HepG2 (cell line): Measurements from ENCODE around the gene BCL2L1. TPM values are rescaled to one million over a fixed set of nuclear protein-coding genes. Genes with fewer than 3 reads are reported as not detected.

ENCODE experiments used
- ATAC-seq: fragments of 200-7000 bp; cut with Tn5 transposase; 3 replicates; pipeline ENCODE4 v1.9.1; 2020; ENCODE audit warnings: mild to moderate bottlenecking, moderate library complexity
- BruUV-seq: library from RNA; stranded (reverse); fragments of 400-500 nt; replicated peaks from 2 replicates; lab custom pipeline; 2021; lab: Mats Ljungman, UMichigan
- CTCF ChIA-PET: fragments of 300-600 bp; formaldehyde crosslinking; extraction: SDS; loops from one replicate; lab custom pipeline; 2021; ENCODE audit warnings: low total read pairs, inconsistent platforms, low intra/inter-chr PET ratio; lab: Yijun Ruan, JAX
- POLR2A ChIA-PET: fragments of 350-600 bp; sonication (Branson Sonifier 250); formaldehyde crosslinking; loops from one replicate; lab custom pipeline; 2020; ENCODE audit warnings: antibody characterized with exemption, inconsistent platforms; lab: Yijun Ruan, JAX
- DNase-seq: peaks from one replicate; pipeline ENCODE4 v3.0.0-alpha.2; 2015; ENCODE audit warnings: low spot score
- FAIRE-seq: peaks from 3 replicates; lab custom pipeline; 2011; peaks lifted over from hg19 to GRCh38; lab: Jason Lieb, UNC
- H2AFZ ChIP-seq: one replicate; pipeline ENCODE4 v1.6.1; 2011; ENCODE audit warnings: low read length, inconsistent platforms
- H3K27ac ChIP-seq: fragments of 300-600 bp; 3 replicates; pipeline ENCODE4 v1.8.0; 2011; ENCODE audit warnings: mixed run types, mild to moderate bottlenecking, mixed read lengths, low read length, inconsistent platforms; ENCODE audit not compliant: insufficient read depth; ENCODE audit errors: extremely low read length
- H3K27me3 ChIP-seq, 2 experiments: fragments of 200-600 bp in 1 of 2; 2 replicates in 1 of 2; 3 replicates in 1 of 2; pipeline versions ENCODE4 v1.6.0 to v1.8.0; 2011; ENCODE audit warnings: low read length in 2 of 2, mild to moderate bottlenecking in 2 of 2, moderate library complexity in 2 of 2, inconsistent platforms in 1 of 2; ENCODE audit not compliant: insufficient read depth in 2 of 2, control insufficient read depth in 1 of 2
- H3K36me3 ChIP-seq, 2 experiments: fragments of 200-600 bp in 1 of 2; replicated peaks in 1 of 2; 2 replicates in 1 of 2; 3 replicates in 1 of 2; pipeline versions ENCODE4 v1.5.1 to v1.8.0; 2011; ENCODE audit warnings: low read length in 2 of 2, inconsistent platforms in 1 of 2; ENCODE audit not compliant: insufficient read depth in 2 of 2, control insufficient read depth in 1 of 2
- H3K4me1 ChIP-seq: 2 replicates; pipeline ENCODE4 v1.5.1; 2012; ENCODE audit warnings: low read length, inconsistent platforms; ENCODE audit not compliant: insufficient read depth
- H3K4me2 ChIP-seq: 2 replicates; pipeline ENCODE4 v1.6.0; 2011; ENCODE audit warnings: low read depth, low read length, inconsistent platforms
- H3K4me3 ChIP-seq, 3 experiments: fragments of 200-600 bp in 1 of 3; sonication (generic), shearing (Covaris generic) in 1 of 3; replicated peaks in 1 of 3; 2 replicates each; pipeline ENCODE4 v1.5.1; 2011 to 2016; ENCODE audit warnings: low read length in 3 of 3, inconsistent platforms in 2 of 3, low read depth in 2 of 3, mild to moderate bottlenecking in 2 of 3, control low read depth in 1 of 3, mixed read lengths in 1 of 3; ENCODE audit not compliant: insufficient read depth in 1 of 3
- H3K79me2 ChIP-seq: one replicate; pipeline ENCODE4 v1.6.1; 2011; ENCODE audit warnings: low read length, inconsistent platforms; ENCODE audit not compliant: insufficient read depth
- H3K9ac ChIP-seq: 2 replicates; pipeline ENCODE4 v1.6.0; 2011; ENCODE audit warnings: mild to moderate bottlenecking, low read depth, low read length, inconsistent platforms; ENCODE audit not compliant: insufficient read depth
- H3K9me3 ChIP-seq: 2 replicates; pipeline ENCODE4 v1.5.1; 2012; ENCODE audit warnings: mild to moderate bottlenecking, low read length
- H4K20me1 ChIP-seq: 2 replicates; pipeline ENCODE4 v1.6.0; 2011; ENCODE audit warnings: inconsistent platforms, mild to moderate bottlenecking, low read length, moderate library complexity; ENCODE audit not compliant: insufficient read depth
- E2F2 ChIP-seq: sonication (generic); formaldehyde crosslinking; IDR thresholded peaks from 2 replicates; pipeline ENCODE4 v1.4.0; 2020; ENCODE audit warnings: missing genetic modification reagents, borderline replicate concordance
- RARG ChIP-seq: sonication (generic); formaldehyde crosslinking; IDR thresholded peaks from 2 replicates; pipeline ENCODE4 v1.4.0; 2020; ENCODE audit warnings: low read depth, mild to moderate bottlenecking, missing genetic modification reagents
- SIN3B ChIP-seq: fragments of 150-350 bp; IDR thresholded peaks from 2 replicates; pipeline ENCODE4 v1.6.1; 2014; ENCODE audit warnings: low read length
- ZC3H4 ChIP-seq: sonication (generic); formaldehyde crosslinking; IDR thresholded peaks from 2 replicates; pipeline ENCODE4 v1.4.0; 2020; ENCODE audit warnings: missing genetic modification reagents, borderline replicate concordance
- ZNF629 ChIP-seq: sonication (generic); formaldehyde crosslinking; conservative IDR thresholded peaks from 2 replicates; pipeline ENCODE4 v1.5.0; 2020; ENCODE audit warnings: missing genetic modification reagents
- ZNF670 ChIP-seq: sonication (generic); formaldehyde crosslinking; IDR thresholded peaks from 2 replicates; pipeline ENCODE4 v1.8.0; 2022; ENCODE audit warnings: mild to moderate bottlenecking, missing genetic modification reagents, borderline replicate concordance
- ZNF687 ChIP-seq: sonication (generic); formaldehyde crosslinking; IDR thresholded peaks from 2 replicates; pipeline ENCODE4 v1.5.1; 2020; ENCODE audit warnings: mild to moderate bottlenecking, missing genetic modification reagents, moderate library complexity
- in situ Hi-C: cut with HindIII; loops from 2 replicates; pipeline ENCODE4 v1.10.0; 2017; ENCODE audit warnings: low pct_unique_long_range_greater_than_20kb; ENCODE audit not compliant: extremely low pct_ligation_motif_present
- intact Hi-C: fragments of 100-400 bp; cut with micrococcal nuclease; formaldehyde crosslinking; loops from one replicate; pipeline ENCODE4 v1.10.0; 2022; ENCODE audit not compliant: unreplicated experiment
- polyA plus RNA-seq, 8 experiments: library from polyadenylated mRNA; depleted of rRNA in 3 of 8; stranded (reverse) in 7 of 8; unstranded in 1 of 8; fragments of >200 nt; fragmentation: Illumina TruSeq in 4 of 8; extraction: Trizol in 4 of 8; gene quantifications; 2 replicates each; pipeline versions ENCODE4 v1.2.1 to v1.2.3, GENCODE V29; 2011 to 2016; ENCODE audit warnings: low read depth in 4 of 8, missing spikeins in 1 of 8, mixed read lengths in 1 of 8; ENCODE audit not compliant: insufficient read depth in 1 of 8
- total RNA-seq, 5 experiments: library from RNA; depleted of rRNA; stranded (reverse); fragments of >200 nt; fragmentation: Illumina TruSeq; extraction: Trizol; gene quantifications; 2 replicates each; pipeline ENCODE4 v1.2.3, GENCODE V29; 2016; ENCODE audit warnings: low read depth in 1 of 5
- TF ChIP-seq, protein P1 (sequence below): sonication (generic); IDR thresholded peaks from 2 replicates; pipeline ENCODE4 v1.6.1; 2016; ENCODE audit warnings: low read depth, borderline replicate concordance
- TF ChIP-seq, protein P2 (sequence below): sonication (generic); formaldehyde crosslinking; IDR thresholded peaks from 2 replicates; pipeline ENCODE4 v1.4.0; 2020; ENCODE audit warnings: missing genetic modification reagents, borderline replicate concordance

BCL2L1 gene
- total and polyA plus RNA-seq, 2 of the 13 experiments (the other 11 are each of a cell fraction or from before 2014, with no cell fraction given): 164 to 258 TPM

GRCh38 chr20:31705598-31706597 is 16.8 kb downstream of the BCL2L1 start (continued):
- TF ChIP-seq ZNF687 (CRISPR knock-in tag) (peak; percentile 32; the same call in 1 of the 2 replicates), ZNF670 (CRISPR knock-in tag) (no peak; the same call in 1 of the 2 replicates), ZC3H4 (CRISPR knock-in tag) (0 out of 2 replicates have a peak, but pooled peaks have one; percentile 29)

GRCh38 chr20:31705191-31705590 is 17.5 kb downstream of the BCL2L1 start:
- H3K79me2 ChIP-seq: peaks cover 87% of the 10 kb centered on the region
- peak overlapping the region; percentile 87 for H3K27ac ChIP-seq
- H2AFZ ChIP-seq: no peak overlapping the region
- H3K36me3 ChIP-seq: peaks cover 34 to 62% of the 10 kb centered on the region in 2 experiments
- peak overlapping the region; percentile 61 for H3K9ac ChIP-seq
- FAIRE-seq (no peak), ATAC-seq (no peak), DNase-seq (no peak)
- intact Hi-C loops: no loop called here
- H3K9me3 ChIP-seq: no peaks in the 10 kb centered on the region
- H3K4me1 ChIP-seq: peaks cover 99% of the 10 kb centered on the region
- peak overlapping the region; percentile 60 for H3K4me2 ChIP-seq
- in situ Hi-C loops: no loop called here
- H3K27me3 ChIP-seq: no peaks in the 10 kb centered on the region
- no peaks in the 10 kb centered on the region; the same call in 1 of the 2 replicates for H4K20me1 ChIP-seq
- BruUV-seq: TSS peak; percentile 99
- ChIA-PET POLR2A (interaction anchor here (1.2 to 33.2 kb wide), 14 partner anchors 4 to 132 kb away, joined by 3 to 2822 read pairs (median 12); partner anchors contain the start of genes BCL2L1, ID1 and TPX2), CTCF (interaction anchor here (1.6 kb wide), 1 partner anchor 15 kb away, joined by 4 read pairs; no protein-coding TSS in a partner anchor)
- H3K4me3 ChIP-seq: peak overlapping the region in 1 of 3 experiments; percentile 38; a peak in 1 of 6 replicates
- TF ChIP-seq SIN3B (0 out of 2 replicates have a peak, but pooled peaks have one; percentile 10), RARG (CRISPR knock-in tag) (no peak), E2F2 (CRISPR knock-in tag) (no peak), ZNF629 (CRISPR knock-in tag) (peak; percentile 89)
- TF ChIP-seq, protein P1, sequence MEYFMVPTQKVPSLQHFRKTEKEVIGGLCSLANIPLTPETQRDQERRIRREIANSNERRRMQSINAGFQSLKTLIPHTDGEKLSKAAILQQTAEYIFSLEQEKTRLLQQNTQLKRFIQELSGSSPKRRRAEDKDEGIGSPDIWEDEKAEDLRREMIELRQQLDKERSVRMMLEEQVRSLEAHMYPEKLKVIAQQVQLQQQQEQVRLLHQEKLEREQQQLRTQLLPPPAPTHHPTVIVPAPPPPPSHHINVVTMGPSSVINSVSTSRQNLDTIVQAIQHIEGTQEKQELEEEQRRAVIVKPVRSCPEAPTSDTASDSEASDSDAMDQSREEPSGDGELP: peak; percentile 24; the same call in 1 of the 2 replicates
- TF ChIP-seq, protein P2, sequence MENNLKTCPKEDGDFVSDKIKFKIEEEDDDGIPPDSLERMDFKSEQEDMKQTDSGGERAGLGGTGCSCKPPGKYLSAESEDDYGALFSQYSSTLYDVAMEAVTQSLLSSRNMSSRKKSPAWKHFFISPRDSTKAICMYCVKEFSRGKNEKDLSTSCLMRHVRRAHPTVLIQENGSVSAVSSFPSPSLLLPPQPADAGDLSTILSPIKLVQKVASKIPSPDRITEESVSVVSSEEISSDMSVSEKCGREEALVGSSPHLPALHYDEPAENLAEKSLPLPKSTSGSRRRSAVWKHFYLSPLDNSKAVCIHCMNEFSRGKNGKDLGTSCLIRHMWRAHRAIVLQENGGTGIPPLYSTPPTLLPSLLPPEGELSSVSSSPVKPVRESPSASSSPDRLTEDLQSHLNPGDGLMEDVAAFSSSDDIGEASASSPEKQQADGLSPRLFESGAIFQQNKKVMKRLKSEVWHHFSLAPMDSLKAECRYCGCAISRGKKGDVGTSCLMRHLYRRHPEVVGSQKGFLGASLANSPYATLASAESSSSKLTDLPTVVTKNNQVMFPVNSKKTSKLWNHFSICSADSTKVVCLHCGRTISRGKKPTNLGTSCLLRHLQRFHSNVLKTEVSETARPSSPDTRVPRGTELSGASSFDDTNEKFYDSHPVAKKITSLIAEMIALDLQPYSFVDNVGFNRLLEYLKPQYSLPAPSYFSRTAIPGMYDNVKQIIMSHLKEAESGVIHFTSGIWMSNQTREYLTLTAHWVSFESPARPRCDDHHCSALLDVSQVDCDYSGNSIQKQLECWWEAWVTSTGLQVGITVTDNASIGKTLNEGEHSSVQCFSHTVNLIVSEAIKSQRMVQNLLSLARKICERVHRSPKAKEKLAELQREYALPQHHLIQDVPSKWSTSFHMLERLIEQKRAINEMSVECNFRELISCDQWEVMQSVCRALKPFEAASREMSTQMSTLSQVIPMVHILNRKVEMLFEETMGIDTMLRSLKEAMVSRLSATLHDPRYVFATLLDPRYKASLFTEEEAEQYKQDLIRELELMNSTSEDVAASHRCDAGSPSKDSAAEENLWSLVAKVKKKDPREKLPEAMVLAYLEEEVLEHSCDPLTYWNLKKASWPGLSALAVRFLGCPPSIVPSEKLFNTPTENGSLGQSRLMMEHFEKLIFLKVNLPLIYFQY (CRISPR knock-in tag): no peak
